ENCODE measurements around the gene FAM221B.

GRCh38 chr9:35769763-35770162 is 58.8 kb downstream of the FAM221B start:
- TF ChIP-seq POLR2A (IDR thresholded peaks at IDR 0.05) (no peak), CTCF (IDR thresholded peaks at IDR 0.05) (no peak)

Measured in upper lobe of left lung (tissue), 4 donors.